ENCODE measurements around the gene TREML2.
"Not testable (repeated sequence)": the region's sequence is repeated elsewhere in the genome, so short reads cannot be mapped to it uniquely, and the experiment has no call there.

The TREML2 gene

GRCh38 chr6:41193884-41194283, 7.1 kb downstream of the TREML2 start:
- Histone ChIP-seq H3K36me3 (ENCODE audit: insufficient read depth, insufficient read length, low read length) (no peaks in the 10 kb centered on the region), H3K4me1 (ENCODE audit: insufficient read depth, insufficient read length) (no peaks in the 10 kb centered on the region), H3K4me3 (ENCODE audit: insufficient read length, low read depth) (no peak overlapping the region), H3K9ac (ENCODE audit: insufficient read length, low read depth) (no peak overlapping the region), H3K9me3 (ENCODE audit: insufficient read depth, low read length) (peaks cover 16% of the 10 kb centered on the region; the same call in 1 of the 2 replicates), H3K27me3 (ENCODE audit: insufficient read depth, insufficient read length) (no peaks in the 10 kb centered on the region)
- no peak for DNase-seq (ENCODE audit: low read depth, low spot score)
- TF ChIP-seq SUZ12 (IDR thresholded peaks at IDR 0.05; ENCODE audit: extremely low read depth, insufficient read depth, insufficient read length), result no peak
- no peak for TF ChIP-seq YY1 (IDR thresholded peaks at IDR 0.05; ENCODE audit: insufficient read depth, insufficient read length)
- TF ChIP-seq ZNF274 (IDR thresholded peaks at IDR 0.05; ENCODE audit: low read depth, low read length), result no peak

GRCh38 chr6:41193171-41193734, 7.7 kb downstream of the TREML2 start:
- no peaks in the 10 kb centered on the region for H3K36me3 ChIP-seq (ENCODE audit: insufficient read depth, insufficient read length, low read length)
- H3K9ac ChIP-seq (ENCODE audit: insufficient read length, low read depth), result no peak overlapping the region

GRCh38 chr6:41191569-41191968, 9.4 kb downstream of the TREML2 start:
- Histone ChIP-seq H3K4me1 (ENCODE audit: insufficient read depth, insufficient read length) (no peaks in the 10 kb centered on the region), H3K27me3 (ENCODE audit: insufficient read depth, insufficient read length) (no peaks in the 10 kb centered on the region), H3K4me3 (ENCODE audit: insufficient read length, low read depth) (no peak overlapping the region), H3K36me3 (ENCODE audit: insufficient read depth, insufficient read length, low read length) (no peaks in the 10 kb centered on the region), H3K9ac (ENCODE audit: insufficient read length, low read depth) (no peak overlapping the region), H3K9me3 (ENCODE audit: insufficient read depth, low read length) (peaks cover 16% of the 10 kb centered on the region; the same call in 1 of the 2 replicates)
- DNase-seq (ENCODE audit: low read depth, low spot score), result peak; percentile 35
- TF ChIP-seq SUZ12 (IDR thresholded peaks at IDR 0.05; ENCODE audit: extremely low read depth, insufficient read depth, insufficient read length) (no peak), ZNF274 (IDR thresholded peaks at IDR 0.05; ENCODE audit: low read depth, low read length) (no peak), YY1 (IDR thresholded peaks at IDR 0.05; ENCODE audit: insufficient read depth, insufficient read length) (no peak)

More at GRCh38 chr6:41193171-41193734, 7.7 kb downstream of the TREML2 start:
- H3K9me3 ChIP-seq (ENCODE audit: insufficient read depth, low read length), result peaks cover 16% of the 10 kb centered on the region; the same call in 1 of the 2 replicates
- no peak for DNase-seq (ENCODE audit: low read depth, low spot score)
- no peaks in the 10 kb centered on the region for H3K27me3 ChIP-seq (ENCODE audit: insufficient read depth, insufficient read length)
- H3K4me1 ChIP-seq (ENCODE audit: insufficient read depth, insufficient read length), result no peaks in the 10 kb centered on the region
- no peak overlapping the region for H3K4me3 ChIP-seq (ENCODE audit: insufficient read length, low read depth)
- TF ChIP-seq ZNF274 (IDR thresholded peaks at IDR 0.05; ENCODE audit: low read depth, low read length) (no peak), YY1 (IDR thresholded peaks at IDR 0.05; ENCODE audit: insufficient read depth, insufficient read length) (no peak), SUZ12 (IDR thresholded peaks at IDR 0.05; ENCODE audit: extremely low read depth, insufficient read depth, insufficient read length) (no peak)

GRCh38 chr6:41190791-41191190, 10.2 kb downstream of the TREML2 start:
- TF ChIP-seq SUZ12 (IDR thresholded peaks at IDR 0.05; ENCODE audit: extremely low read depth, insufficient read depth, insufficient read length) (no peak), ZNF274 (IDR thresholded peaks at IDR 0.05; ENCODE audit: low read depth, low read length) (no peak), YY1 (IDR thresholded peaks at IDR 0.05; ENCODE audit: insufficient read depth, insufficient read length) (no peak)
- no peak for DNase-seq (ENCODE audit: low read depth, low spot score)
- H3K4me1 ChIP-seq (ENCODE audit: insufficient read depth, insufficient read length), result no peaks in the 10 kb centered on the region
- H3K9me3 ChIP-seq (ENCODE audit: insufficient read depth, low read length), result peaks cover 16% of the 10 kb centered on the region; the same call in 1 of the 2 replicates
- H3K9ac ChIP-seq (ENCODE audit: insufficient read length, low read depth), result no peak overlapping the region
- no peak overlapping the region for H3K4me3 ChIP-seq (ENCODE audit: insufficient read length, low read depth)
- H3K27me3 ChIP-seq (ENCODE audit: insufficient read depth, insufficient read length), result no peaks in the 10 kb centered on the region
- no peaks in the 10 kb centered on the region for H3K36me3 ChIP-seq (ENCODE audit: insufficient read depth, insufficient read length, low read length)

- Histone ChIP-seq H3K36me3 (ENCODE audit: insufficient read depth, insufficient read length, low read length) (no peaks in the 10 kb centered on the region), H3K27me3 (ENCODE audit: insufficient read depth, insufficient read length) (peaks cover 2% of the 10 kb centered on the region), H3K9me3 (ENCODE audit: insufficient read depth, low read length) (peaks cover 16% of the 10 kb centered on the region; the same call in 1 of the 2 replicates), H3K4me1 (ENCODE audit: insufficient read depth, insufficient read length) (no peaks in the 10 kb centered on the region), H3K4me3 (ENCODE audit: insufficient read length, low read depth) (no peak overlapping the region), H3K9ac (ENCODE audit: insufficient read length, low read depth) (no peak overlapping the region)
- no peak for DNase-seq (ENCODE audit: low read depth, low spot score)
- no peak for TF ChIP-seq SUZ12 (IDR thresholded peaks at IDR 0.05; ENCODE audit: extremely low read depth, insufficient read depth, insufficient read length)
- no peak for TF ChIP-seq ZNF274 (IDR thresholded peaks at IDR 0.05; ENCODE audit: low read depth, low read length)
- no peak for TF ChIP-seq YY1 (IDR thresholded peaks at IDR 0.05; ENCODE audit: insufficient read depth, insufficient read length)
Observed at GRCh38 chr6:41189967-41190366, 11.0 kb downstream of the TREML2 start.

- peaks cover 16% of the 10 kb centered on the region; the same call in 1 of the 2 replicates for H3K9me3 ChIP-seq (ENCODE audit: insufficient read depth, low read length)
- H3K4me3 ChIP-seq (ENCODE audit: insufficient read length, low read depth); H3K36me3 ChIP-seq (ENCODE audit: insufficient read depth, insufficient read length, low read length); H3K27me3 ChIP-seq (ENCODE audit: insufficient read depth, insufficient read length); H3K9ac ChIP-seq (ENCODE audit: insufficient read length, low read depth); H3K4me1 ChIP-seq (ENCODE audit: insufficient read depth, insufficient read length); DNase-seq (ENCODE audit: low read depth, low spot score): not testable (repeated sequence)
Observed at GRCh38 chr6:41189046-41189445, 11.9 kb downstream of the TREML2 start.

GRCh38 chr6:41187924-41188886, 12.7 kb downstream of the TREML2 start:
- Histone ChIP-seq H3K4me1 (ENCODE audit: insufficient read depth, insufficient read length) (no peaks in the 10 kb centered on the region), H3K36me3 (ENCODE audit: insufficient read depth, insufficient read length, low read length) (no peaks in the 10 kb centered on the region), H3K27me3 (ENCODE audit: insufficient read depth, insufficient read length) (peaks cover 2% of the 10 kb centered on the region), H3K4me3 (ENCODE audit: insufficient read length, low read depth) (no peak overlapping the region), H3K9ac (ENCODE audit: insufficient read length, low read depth) (no peak overlapping the region), H3K9me3 (ENCODE audit: insufficient read depth, low read length) (peaks cover 16% of the 10 kb centered on the region; the same call in 1 of the 2 replicates)
- no peak for TF ChIP-seq YY1 (IDR thresholded peaks at IDR 0.05; ENCODE audit: insufficient read depth, insufficient read length)
- no peak for TF ChIP-seq ZNF274 (IDR thresholded peaks at IDR 0.05; ENCODE audit: low read depth, low read length)
- no peak for TF ChIP-seq SUZ12 (IDR thresholded peaks at IDR 0.05; ENCODE audit: extremely low read depth, insufficient read depth, insufficient read length)
- no peak for DNase-seq (ENCODE audit: low read depth, low spot score)
